Measurements from ENCODE around the gene KARS1.
A peak's percentile ranks its signal among the peaks of the same experiment; 100 is the strongest.

The KARS1 gene

GRCh38 chr16:75615619-75616018 is 31.8 kb downstream of the KARS1 start:
- DNase-seq (ENCODE audit: low read depth, low spot score) = no peak
- no peaks in the 10 kb centered on the region for H3K4me1 ChIP-seq (ENCODE audit: insufficient read depth, insufficient read length)
- TF ChIP-seq SUZ12 (IDR thresholded peaks at IDR 0.05; ENCODE audit: extremely low read depth, insufficient read depth, insufficient read length) = no peak
- TF ChIP-seq ZNF274 (IDR thresholded peaks at IDR 0.05; ENCODE audit: low read depth, low read length) = no peak
- no peak for TF ChIP-seq YY1 (IDR thresholded peaks at IDR 0.05; ENCODE audit: insufficient read depth, insufficient read length)
- no peaks in the 10 kb centered on the region for H3K27me3 ChIP-seq (ENCODE audit: insufficient read depth, insufficient read length)
- peaks cover 94% of the 10 kb centered on the region for H3K36me3 ChIP-seq (ENCODE audit: insufficient read depth, insufficient read length, low read length)
- H3K9ac ChIP-seq (ENCODE audit: insufficient read length, low read depth) = no peak overlapping the region
- no peaks in the 10 kb centered on the region for H3K9me3 ChIP-seq (ENCODE audit: insufficient read depth, low read length)
- H3K4me3 ChIP-seq (ENCODE audit: insufficient read length, low read depth) = no peak overlapping the region

DNA sequence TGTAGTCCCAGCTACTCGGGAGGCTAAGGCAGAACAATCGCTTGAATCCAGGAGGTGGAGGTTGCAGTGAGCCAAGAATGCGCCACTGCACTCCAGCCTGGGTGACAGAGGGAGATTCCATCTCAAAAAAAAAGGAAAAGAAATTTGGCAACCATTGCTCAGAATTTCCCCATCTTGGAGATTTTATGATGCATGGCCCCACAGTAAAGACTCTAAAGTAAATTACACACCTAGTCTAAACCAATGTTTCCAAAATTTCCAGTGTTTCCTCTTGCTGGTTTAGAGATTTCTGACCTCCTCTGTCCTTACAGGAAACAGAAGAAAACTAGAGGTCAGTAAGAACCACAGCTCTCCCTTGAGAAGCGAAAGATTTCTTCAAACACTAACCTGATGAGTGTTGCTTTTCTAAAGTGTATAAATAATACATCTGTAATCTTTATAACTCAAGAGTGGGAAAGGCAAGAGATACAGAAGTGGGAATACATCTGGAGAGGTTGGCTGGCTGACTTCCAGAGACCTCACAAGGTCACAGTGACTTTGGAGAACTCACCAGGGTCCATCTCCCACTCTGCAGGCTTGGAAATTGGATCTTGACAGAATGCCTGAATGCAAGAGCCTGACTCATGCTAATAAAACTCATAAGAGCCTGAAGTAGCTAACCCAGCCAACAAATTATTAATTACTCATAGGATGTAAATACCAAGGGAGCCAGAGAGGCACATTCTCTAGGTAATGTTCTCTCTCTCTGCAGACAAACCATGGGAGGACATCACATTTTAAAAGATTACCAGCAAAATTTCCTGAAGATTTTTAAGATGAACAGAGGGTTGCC is 33.2 kb downstream of the KARS1 start:
- no peaks in the 10 kb centered on the region for H3K9me3 ChIP-seq (ENCODE audit: insufficient read depth, low read length)
- no peak for TF ChIP-seq YY1 (IDR thresholded peaks at IDR 0.05; ENCODE audit: insufficient read depth, insufficient read length)
- no peak for TF ChIP-seq SUZ12 (IDR thresholded peaks at IDR 0.05; ENCODE audit: extremely low read depth, insufficient read depth, insufficient read length)
- no peak for TF ChIP-seq ZNF274 (IDR thresholded peaks at IDR 0.05; ENCODE audit: low read depth, low read length)
- DNase-seq (ENCODE audit: low read depth, low spot score) = no peak
- no peaks in the 10 kb centered on the region for H3K27me3 ChIP-seq (ENCODE audit: insufficient read depth, insufficient read length)
- H3K9ac ChIP-seq (ENCODE audit: insufficient read length, low read depth) = no peak overlapping the region
- peaks cover 92% of the 10 kb centered on the region for H3K36me3 ChIP-seq (ENCODE audit: insufficient read depth, insufficient read length, low read length)
- no peak overlapping the region for H3K4me3 ChIP-seq (ENCODE audit: insufficient read length, low read depth)
- no peaks in the 10 kb centered on the region for H3K4me1 ChIP-seq (ENCODE audit: insufficient read depth, insufficient read length)

GRCh38 chr16:75606507-75606906 is 41.0 kb downstream of the KARS1 start:
- H3K9me3 ChIP-seq (ENCODE audit: insufficient read depth, low read length) = peaks cover 24% of the 10 kb centered on the region; the same call in 1 of the 2 replicates
- H3K27me3 ChIP-seq (ENCODE audit: insufficient read depth, insufficient read length) = no peaks in the 10 kb centered on the region
- TF ChIP-seq SUZ12 (IDR thresholded peaks at IDR 0.05; ENCODE audit: extremely low read depth, insufficient read depth, insufficient read length) = no peak
- no peak for TF ChIP-seq ZNF274 (IDR thresholded peaks at IDR 0.05; ENCODE audit: low read depth, low read length)
- TF ChIP-seq YY1 (IDR thresholded peaks at IDR 0.05; ENCODE audit: insufficient read depth, insufficient read length) = no peak
- H3K4me3 ChIP-seq (ENCODE audit: insufficient read length, low read depth) = no peak overlapping the region
- H3K9ac ChIP-seq (ENCODE audit: insufficient read length, low read depth) = no peak overlapping the region
- H3K4me1 ChIP-seq (ENCODE audit: insufficient read depth, insufficient read length) = no peaks in the 10 kb centered on the region
- H3K36me3 ChIP-seq (ENCODE audit: insufficient read depth, insufficient read length, low read length) = peaks cover 92% of the 10 kb centered on the region
- DNase-seq (ENCODE audit: low read depth, low spot score) = no peak

DNA sequence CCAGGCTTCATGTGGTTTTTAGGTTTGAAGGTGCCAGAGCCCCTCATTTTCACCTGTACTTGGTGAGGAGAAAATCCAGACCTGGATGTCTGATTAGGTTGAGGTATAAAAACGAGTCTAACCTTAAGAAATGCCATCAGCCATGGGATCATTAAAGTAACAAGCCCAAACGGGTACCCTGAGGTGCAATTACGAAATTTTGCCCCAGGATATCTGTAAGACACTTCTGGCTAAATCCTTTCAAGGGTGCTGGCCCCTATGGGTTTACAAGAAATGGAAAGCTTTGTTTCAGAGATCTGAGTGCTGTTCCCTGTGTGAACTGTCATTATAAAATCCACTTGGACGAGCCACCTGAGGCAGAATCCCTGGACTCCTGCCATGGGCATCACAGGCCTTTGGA is 44.2 kb downstream of the KARS1 start:
- no peak for TF ChIP-seq SUZ12 (IDR thresholded peaks at IDR 0.05; ENCODE audit: extremely low read depth, insufficient read depth, insufficient read length)
- no peak for TF ChIP-seq ZNF274 (IDR thresholded peaks at IDR 0.05; ENCODE audit: low read depth, low read length)
- no peak for TF ChIP-seq YY1 (IDR thresholded peaks at IDR 0.05; ENCODE audit: insufficient read depth, insufficient read length)
- no peak overlapping the region for H3K4me3 ChIP-seq (ENCODE audit: insufficient read length, low read depth)
- H3K27me3 ChIP-seq (ENCODE audit: insufficient read depth, insufficient read length) = no peaks in the 10 kb centered on the region
- peaks cover 24% of the 10 kb centered on the region; the same call in 1 of the 2 replicates for H3K9me3 ChIP-seq (ENCODE audit: insufficient read depth, low read length)
- H3K36me3 ChIP-seq (ENCODE audit: insufficient read depth, insufficient read length, low read length) = peaks cover 83% of the 10 kb centered on the region
- H3K9ac ChIP-seq (ENCODE audit: insufficient read length, low read depth) = no peak overlapping the region
- H3K4me1 ChIP-seq (ENCODE audit: insufficient read depth, insufficient read length) = no peaks in the 10 kb centered on the region
- DNase-seq (ENCODE audit: low read depth, low spot score) = no peak

DNA sequence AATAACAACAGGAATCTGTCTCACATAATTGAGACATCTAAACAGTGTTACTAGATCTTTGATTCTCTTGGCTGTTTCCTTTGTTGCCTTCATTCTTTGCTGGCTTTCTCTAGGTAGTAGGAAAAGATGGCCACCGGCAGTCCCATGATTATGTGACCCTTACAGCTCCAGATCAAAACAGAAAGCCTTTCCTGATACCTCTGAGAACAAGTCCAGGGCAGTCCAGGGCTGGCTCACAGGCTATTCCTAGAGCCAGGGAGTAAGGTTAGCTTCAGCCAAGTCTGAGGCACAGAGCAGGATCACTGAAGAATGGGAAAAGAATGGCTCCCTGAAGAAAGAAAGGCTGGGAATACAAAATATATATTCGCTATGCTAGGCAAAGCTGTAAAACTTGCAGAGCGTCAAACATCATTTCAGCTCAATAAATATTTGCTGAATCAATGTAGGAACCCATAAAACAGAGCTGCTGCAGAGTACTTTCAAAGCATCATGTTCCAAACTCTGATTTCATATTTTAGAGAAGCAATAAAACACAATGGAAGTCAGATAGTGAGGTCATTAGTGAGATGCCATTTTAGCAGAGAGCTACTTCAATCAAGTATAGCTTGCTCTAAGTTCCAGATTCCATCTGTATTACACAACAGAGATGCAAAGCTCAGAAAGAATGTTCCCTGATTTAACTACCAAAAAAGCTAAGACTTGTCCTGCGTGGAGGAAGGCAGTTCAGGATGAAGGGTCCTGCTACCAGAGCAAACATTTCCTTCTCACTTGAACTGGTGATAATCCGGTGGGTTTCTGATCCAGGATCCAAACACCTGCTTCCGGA is 47.8 kb downstream of the KARS1 start:
- Histone ChIP-seq H3K9ac (ENCODE audit: insufficient read length, low read depth) (no peak overlapping the region), H3K4me3 (ENCODE audit: insufficient read length, low read depth) (no peak overlapping the region), H3K27me3 (ENCODE audit: insufficient read depth, insufficient read length) (no peaks in the 10 kb centered on the region), H3K36me3 (ENCODE audit: insufficient read depth, insufficient read length, low read length) (peaks cover 71% of the 10 kb centered on the region), H3K4me1 (ENCODE audit: insufficient read depth, insufficient read length) (no peaks in the 10 kb centered on the region), H3K9me3 (ENCODE audit: insufficient read depth, low read length) (peaks cover 24% of the 10 kb centered on the region; the same call in 1 of the 2 replicates)
- no peak for DNase-seq (ENCODE audit: low read depth, low spot score)
- no peak for TF ChIP-seq YY1 (IDR thresholded peaks at IDR 0.05; ENCODE audit: insufficient read depth, insufficient read length)
- no peak for TF ChIP-seq SUZ12 (IDR thresholded peaks at IDR 0.05; ENCODE audit: extremely low read depth, insufficient read depth, insufficient read length)
- TF ChIP-seq ZNF274 (IDR thresholded peaks at IDR 0.05; ENCODE audit: low read depth, low read length) = no peak

- no peak for TF ChIP-seq YY1 (IDR thresholded peaks at IDR 0.05; ENCODE audit: insufficient read depth, insufficient read length)
- no peak for TF ChIP-seq SUZ12 (IDR thresholded peaks at IDR 0.05; ENCODE audit: extremely low read depth, insufficient read depth, insufficient read length)
- no peak for TF ChIP-seq ZNF274 (IDR thresholded peaks at IDR 0.05; ENCODE audit: low read depth, low read length)
- Histone ChIP-seq H3K4me3 (ENCODE audit: insufficient read length, low read depth) (no peak overlapping the region), H3K27me3 (ENCODE audit: insufficient read depth, insufficient read length) (no peaks in the 10 kb centered on the region), H3K4me1 (ENCODE audit: insufficient read depth, insufficient read length) (peaks cover 2% of the 10 kb centered on the region), H3K9me3 (ENCODE audit: insufficient read depth, low read length) (no peaks in the 10 kb centered on the region), H3K36me3 (ENCODE audit: insufficient read depth, insufficient read length, low read length) (peaks cover 29% of the 10 kb centered on the region), H3K9ac (ENCODE audit: insufficient read length, low read depth) (no peak overlapping the region)
- DNase-seq (ENCODE audit: low read depth, low spot score) = peak; percentile 68
Observed at GRCh38 chr16:75593825-75594820, 53.3 kb downstream of the KARS1 start.
